Stimulated activated CD8-positive, alpha-beta memory T cell treated with anti-CD3 and anti-CD28 coated beads, Interleukin-4, amount 100 ng/mL, for 1 hour (primary cell): ENCODE results near the gene TNS2.

ENCODE experiments used
- DNase-seq, 2 donors: peaks; one replicate each; pipeline ENCODE4 v3.0.0-alpha.2; 2020; ENCODE audit warnings: low read depth in 2 of 2, low spot score in 1 of 2

Gene TNS2

GRCh38 chr12:53068811-53069585, 19.1 kb downstream of the TNS2 start:
- DNase-seq, result no peak

- DNase-seq, result no peak
Observed at GRCh38 chr12:53069621-53070410, 20.0 kb downstream of the TNS2 start.

DNA sequence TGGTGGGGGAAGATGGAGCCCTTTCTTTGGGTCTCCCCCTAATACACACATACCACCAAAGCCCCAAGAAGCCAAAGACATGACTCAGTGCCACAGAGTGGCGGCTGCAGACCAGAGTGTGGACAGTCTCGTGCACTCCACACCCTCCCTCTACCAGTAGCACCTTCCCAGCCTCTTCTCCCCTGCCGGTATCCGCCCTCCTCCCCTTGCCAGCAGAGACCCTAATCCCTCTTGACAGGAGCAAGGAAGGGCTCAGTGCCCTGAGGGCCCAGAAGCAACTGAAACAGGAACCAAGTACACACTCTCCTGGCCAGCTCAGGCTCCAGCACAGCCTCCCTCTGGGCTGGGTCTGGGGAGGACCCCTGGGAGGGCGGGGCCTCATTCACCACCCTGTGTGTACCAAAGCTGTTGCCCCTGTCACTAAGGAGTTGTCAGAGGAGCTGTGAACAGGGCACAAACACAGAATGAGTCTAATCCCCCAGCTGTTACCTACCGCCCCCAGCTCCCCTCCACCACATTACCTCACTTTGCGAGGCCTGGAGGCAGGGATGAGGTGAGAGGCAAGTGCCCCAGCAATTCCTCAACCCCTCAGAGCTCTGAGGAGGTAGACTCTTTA, 21.1 kb downstream of the TNS2 start:
- DNase-seq, result no peak

GRCh38 chr12:53071591-53072551, 22.0 kb downstream of the TNS2 start:
- no peak for DNase-seq

DNA sequence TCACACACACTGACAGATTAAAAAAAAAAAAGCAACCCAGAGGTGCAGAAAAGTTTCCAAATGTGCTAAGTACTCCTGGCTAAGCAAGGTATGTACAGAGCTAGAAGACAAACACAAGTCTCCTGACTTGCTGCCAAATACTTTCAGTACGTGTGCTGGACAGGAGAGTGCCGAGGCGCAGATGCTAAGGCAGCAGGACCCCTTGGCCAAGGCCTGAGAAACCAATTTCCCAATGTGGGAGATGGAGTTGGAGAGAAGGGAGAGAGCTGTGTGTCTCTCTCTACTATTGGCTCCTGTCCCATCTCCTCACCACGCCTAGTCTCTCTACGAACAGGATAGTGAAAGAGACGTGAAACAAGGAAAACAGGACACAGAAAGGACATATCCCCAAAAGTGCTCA, 24.0 kb downstream of the TNS2 start:
- no peak for DNase-seq

- no peak for DNase-seq
Observed at GRCh38 chr12:53074283-53074998, 24.6 kb downstream of the TNS2 start.

DNA sequence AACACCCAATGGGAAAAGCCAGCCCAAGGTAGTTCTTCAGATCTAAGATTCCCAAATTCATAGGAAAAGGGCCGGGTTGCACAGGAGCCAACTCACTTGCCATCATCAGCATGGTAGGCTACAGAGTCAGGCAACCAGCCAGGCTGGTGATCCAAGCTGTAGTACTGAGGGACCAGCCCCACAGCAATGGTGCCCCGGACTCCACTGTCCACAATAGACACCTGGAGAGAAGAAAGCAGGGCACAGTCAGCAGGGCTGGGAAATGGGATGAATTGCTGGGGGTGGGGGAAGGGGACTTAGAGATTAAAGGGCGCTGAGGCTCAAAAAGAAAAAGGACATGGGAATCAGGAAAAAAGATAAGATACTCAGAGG, 25.1 kb downstream of the TNS2 start:
- no peak for DNase-seq

- DNase-seq, result no peak
Observed at GRCh38 chr12:53076461-53076860, 26.6 kb downstream of the TNS2 start.

DNA sequence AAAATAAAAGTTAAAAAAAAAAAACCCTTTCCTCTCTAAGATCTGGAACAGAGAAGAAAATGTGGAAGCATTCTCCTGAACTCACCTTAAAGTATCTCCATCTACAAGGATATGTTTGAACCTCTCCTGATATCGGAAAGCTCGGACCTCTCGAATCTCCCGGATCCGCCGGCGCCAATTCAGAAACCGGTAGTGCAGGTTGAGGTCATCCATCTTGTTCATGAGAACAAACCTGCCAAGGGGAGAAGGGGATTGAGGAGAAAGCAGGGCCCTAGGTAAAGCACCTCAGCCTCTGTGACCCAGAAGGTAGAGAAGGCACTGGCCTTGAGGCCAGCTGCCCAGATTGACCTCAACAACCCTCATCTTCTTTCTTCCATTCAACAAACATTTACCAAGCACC, 27.2 kb downstream of the TNS2 start:
- no peak for DNase-seq

GRCh38 chr12:53078425-53079225, 28.8 kb downstream of the TNS2 start:
- DNase-seq, result no peak

GRCh38 chr12:53079226-53080117, 29.6 kb downstream of the TNS2 start, which contains the start of gene SPRYD3:
TSS of gene SPRYD3 (minus strand) at chr12:53079390. CDS start at chr12:53079333, 57 bp downstream.
- DNase-seq, result peak; percentile 91 to 94

DNA sequence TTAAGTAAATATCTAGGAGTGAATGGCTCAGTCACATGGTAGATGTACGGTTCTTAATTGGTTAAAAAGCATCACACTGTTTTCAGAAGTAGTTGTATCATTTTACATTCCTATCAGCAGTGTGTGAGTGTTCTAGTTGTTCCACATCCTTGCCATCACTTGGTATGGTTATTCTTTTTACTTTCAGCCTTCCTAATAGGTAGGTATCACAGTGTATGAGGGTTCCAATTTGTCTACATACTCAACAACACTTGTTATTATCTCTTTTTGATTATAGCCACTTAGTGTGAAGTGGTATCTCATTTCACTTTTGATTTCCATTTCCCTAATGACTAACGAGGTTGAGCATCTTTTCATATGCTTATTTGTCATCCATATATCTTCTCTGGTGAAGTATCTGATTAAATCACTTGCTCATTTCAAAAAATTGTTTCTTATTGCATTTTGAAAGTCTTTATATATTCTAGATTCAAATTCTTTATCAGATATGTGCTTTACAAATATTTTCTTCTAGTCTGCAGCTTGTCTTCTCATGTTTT, 32.8 kb downstream of the TNS2 start:
- DNase-seq, result no peak

- no peak for DNase-seq
Observed at GRCh38 chr12:53086361-53086760, 36.5 kb downstream of the TNS2 start.

DNA sequence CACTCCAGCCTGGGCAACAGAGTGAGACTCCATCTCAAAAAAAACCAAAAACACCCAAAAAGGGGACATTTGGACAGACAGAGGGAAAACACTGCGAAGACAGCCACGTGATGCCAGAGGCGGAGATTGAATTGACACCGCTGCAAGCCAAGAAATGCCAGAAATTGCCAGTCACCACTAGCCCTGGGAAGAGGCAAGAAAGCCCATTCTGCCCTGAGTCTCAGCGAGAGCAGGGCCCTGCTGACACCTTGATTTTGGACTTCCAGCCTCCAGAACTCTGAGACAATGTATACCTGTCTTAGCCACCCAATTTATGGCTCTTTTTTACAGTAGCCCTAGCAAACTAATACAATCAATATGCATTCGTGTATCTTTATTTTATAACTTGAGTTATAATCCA, 40.2 kb downstream of the TNS2 start:
- DNase-seq, result no peak

GRCh38 chr12:53090554-53090953, 40.7 kb downstream of the TNS2 start:
- DNase-seq, result no peak

DNA sequence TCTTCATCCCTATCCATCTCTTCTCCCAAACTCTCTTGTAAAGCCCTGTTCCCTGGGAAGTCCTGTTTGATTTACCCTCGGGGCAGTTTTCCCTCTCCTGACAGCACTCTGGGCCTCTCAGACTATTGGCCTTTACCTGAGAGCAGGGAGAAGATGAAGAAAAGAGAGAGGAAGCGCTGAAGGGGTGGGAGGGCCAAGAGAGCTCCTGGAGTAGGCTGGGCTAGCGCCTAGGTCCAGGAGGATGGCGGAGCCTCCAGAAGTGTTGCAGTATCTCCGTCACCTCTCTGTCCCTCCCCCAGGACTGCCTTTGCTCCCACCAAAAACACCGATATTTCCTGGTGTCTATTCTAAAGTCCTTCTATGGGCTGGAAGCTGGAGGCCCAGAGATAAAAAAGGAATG, 41.9 kb downstream of the TNS2 start:
- DNase-seq, result no peak

DNA sequence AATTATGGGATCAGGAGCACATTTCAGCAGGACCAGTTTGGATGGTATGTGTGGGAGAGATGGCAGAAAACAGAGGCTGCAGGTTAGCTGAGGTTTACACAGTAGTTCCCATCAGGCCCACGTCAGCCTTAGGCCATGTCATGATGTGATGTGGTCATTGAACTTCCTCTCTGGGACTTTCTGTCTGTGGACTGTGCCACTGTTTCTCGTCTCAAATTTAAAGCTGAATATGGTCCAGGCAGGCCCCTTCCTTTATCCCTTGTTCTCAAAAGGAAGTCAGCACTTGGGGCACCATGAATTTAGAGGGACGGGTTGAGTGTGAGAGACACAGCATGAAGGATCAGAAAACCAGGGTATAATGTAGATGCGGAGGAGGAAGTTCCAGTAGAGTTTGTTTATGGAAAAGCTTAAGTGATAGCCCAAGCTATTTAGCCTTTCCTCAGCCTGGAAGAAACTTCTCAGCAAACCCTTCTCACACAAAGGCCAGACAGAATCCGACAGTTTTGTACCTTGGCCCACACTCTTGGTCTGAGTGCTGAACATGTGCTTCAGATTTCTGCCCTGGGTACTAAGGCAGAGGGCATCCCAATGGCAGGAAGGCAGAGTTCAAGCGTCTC, 44.0 kb downstream of the TNS2 start:
- DNase-seq, result no peak

DNA sequence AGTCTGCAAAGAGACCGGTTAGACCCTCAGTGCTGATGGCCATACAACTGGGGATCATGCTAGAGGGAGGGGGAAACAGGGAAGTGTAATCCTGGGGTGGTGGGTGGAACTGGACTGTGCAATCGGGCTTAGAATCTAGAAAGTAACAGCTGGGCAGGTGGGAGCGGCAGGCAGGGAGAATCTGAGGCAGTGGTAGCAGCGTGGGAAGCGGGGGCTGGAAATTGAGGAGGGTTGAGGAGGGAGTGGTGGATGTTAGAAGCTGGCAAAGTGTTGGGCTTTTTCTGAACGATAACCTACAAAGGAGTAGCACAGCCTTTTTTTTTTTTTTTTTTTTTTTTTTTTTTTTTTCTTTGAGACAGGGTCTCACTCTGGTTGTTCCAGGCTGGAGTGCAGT, 44.5 kb downstream of the TNS2 start:
- no peak for DNase-seq
